ENCODE results near the gene ALOX15B.
"Not testable (repeated sequence)": the region's sequence is repeated elsewhere in the genome, so short reads cannot be mapped to it uniquely, and the experiment has no call there.

Gene ALOX15B

GRCh38 chr17:8013731-8014557 lies 24.9 kb upstream of the ALOX15B start:
- DNase-seq, result no peak

GRCh38 chr17:8014558-8014850 lies 24.4 kb upstream of the ALOX15B start:
- DNase-seq, result no peak

- DNase-seq, result no peak
Measured at GRCh38 chr17:8015236-8015956, 23.5 kb upstream of the ALOX15B start.

- peak; percentile 10 for DNase-seq
Measured at GRCh38 chr17:8015957-8016631, 22.8 kb upstream of the ALOX15B start.

DNA sequence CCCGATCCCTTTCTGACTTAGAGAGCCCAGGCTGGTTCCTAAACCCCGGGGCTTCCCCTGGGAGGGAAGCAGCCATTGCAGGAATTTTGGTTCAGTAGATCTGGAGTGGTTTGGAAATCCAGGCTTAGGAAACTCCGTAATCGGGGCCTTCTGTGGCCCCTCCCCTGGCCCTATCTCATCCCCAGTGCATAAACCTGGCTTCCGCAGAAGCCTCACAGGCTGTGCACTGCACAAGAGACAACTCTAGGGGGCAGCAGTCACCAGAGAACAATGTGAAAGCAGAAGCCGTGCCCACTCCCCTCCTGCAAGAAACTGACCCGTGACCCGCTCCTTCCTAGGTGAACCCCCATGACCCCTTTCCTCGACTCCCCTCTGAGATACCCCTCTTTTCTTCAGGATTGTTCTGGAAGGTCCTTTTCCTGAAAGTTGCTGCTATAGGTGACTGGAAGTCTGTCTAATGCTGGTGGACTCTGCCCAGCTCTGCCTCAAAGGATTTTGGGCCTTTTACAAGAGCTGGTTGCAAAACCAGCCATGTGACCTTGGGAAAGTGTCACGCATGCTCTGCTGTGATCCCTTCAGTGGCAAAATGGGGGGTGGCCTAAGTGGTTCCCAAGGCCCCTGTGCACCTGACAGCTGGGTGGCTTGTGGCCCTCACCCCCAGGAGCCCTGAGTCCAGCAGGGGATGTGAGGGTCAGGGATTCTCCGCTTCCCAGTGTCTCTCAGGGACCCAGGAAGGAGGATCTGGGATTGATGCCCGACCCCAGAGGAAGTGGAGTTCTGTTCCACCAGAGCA lies 22.0 kb upstream of the ALOX15B start:
- DNase-seq, result peak; percentile 44

DNA sequence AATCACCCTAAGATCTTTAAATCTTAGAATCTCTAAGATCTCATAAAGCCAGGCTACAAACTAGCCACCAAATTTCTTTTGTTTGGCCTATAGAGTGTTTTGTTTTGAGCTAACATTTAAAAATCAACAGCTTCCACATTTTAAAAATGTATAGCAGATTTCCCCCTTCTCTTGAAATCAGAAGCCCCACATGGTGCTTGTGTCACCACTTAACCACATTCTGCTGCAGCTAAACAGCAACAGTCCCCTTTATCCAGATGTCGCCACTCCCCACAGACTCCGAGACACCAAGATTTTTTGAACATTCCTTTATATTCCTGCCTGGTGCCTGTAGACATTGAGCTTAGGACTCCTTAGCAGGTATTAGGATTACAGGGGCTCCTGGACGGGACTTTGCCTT lies 20.4 kb upstream of the ALOX15B start:
- no peak for DNase-seq

DNA sequence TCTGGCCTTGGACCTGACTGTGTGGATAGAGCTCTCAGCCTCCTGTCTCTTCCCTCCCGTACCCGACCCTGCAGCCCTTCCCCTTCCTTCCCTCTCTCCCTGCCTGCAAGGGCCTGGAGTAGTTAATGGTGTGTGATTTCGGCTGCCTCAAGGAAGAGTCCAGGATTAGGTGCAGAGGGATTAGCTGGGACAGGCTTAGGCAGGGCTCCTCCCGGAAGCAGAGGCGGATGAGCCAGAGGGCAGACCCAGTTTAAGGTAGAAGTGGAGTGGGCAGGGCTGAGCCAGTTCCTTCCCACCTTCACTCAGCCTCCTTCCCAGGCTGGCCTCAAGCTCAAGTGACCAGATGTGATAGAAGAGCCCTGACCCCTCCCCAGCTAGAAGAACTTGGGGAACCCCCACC lies 19.7 kb upstream of the ALOX15B start:
- DNase-seq, result no peak

DNA sequence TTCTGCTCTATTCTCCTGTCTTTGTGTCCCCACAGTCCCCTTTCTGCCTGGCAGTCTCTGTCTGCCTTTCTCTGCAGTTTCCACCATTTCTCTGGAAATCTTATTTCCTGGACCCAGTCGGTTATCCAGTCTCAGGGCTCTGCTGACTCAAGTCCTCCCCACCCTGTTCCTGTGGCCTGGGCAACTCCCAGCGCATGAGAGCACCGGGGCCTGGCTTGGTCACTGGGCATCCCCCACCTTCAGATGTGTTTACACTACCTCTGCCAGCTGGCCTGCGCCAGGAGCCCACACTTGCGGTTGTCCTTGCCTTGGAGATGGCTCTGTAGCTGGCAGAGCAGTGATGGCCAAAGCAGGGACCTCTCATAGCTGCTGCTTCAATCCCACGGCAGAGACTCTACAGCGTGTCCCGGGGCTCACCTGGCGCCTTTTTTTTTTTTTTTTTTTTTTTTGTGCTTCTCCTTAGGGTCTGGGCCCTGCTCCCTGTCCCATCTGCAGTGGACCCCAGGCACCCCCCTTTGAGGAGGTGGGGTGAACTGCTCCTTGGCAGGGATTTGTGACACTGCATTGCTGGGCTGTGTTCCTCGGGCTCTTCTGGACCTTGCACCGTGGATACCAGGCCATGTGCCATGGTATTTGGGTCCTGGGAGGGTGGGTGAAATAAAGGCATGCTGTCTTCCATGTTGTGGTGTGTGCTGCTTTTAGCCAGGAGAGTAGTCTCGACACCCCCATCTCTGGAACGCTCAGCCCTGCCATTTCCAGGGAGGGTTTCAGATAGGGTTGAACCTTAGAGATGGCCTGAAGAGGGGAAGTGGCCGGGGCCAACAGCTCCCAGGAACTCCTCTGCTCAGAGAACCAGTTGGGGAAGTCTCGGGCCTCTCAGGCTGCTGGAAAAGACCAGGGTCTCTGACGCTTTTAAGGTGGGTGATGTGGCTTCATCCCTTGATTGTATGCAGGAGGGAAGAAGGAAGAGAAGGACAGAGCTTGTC lies 18.9 kb upstream of the ALOX15B start:
- no peak for DNase-seq

- DNase-seq, result no peak
Measured at GRCh38 chr17:8020776-8021564, 17.9 kb upstream of the ALOX15B start.

DNA sequence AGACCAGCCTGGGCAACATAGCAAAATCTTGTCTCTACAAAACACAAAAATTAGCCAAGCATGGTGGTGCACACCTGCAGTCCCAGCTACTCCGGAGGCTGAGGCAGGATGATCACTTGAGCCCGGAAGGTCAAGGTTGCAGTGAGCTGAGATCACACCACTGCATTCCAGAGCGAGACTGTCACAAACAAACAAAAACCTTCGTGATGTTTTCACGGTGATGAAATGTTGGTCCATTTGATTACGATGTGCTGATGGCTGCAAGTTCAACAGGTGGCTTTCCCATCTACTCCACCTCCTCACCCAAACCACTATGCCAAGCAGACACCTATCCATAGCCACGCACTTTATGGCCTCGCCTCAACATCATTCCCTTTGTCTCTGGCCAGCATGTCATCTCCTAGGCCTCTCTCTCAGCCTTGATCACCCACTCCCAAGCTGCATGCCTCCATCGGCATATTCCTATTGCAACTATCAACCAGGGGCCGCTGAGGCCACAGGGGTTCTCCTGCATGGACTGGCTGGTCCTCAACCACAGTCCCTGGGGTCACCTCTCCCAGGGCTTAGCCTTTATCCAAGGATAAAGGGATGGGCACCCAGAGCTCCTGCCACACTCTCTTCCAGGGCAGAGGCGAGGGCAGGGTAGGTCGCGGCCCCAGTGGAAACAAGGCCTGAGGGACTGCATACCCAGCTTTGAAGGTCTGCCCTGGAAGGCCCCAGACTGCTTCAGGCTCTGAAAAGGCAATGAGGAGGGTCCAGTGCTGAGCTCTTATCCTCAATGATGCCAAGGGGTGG lies 17.1 kb upstream of the ALOX15B start:
- no peak for DNase-seq

GRCh38 chr17:8022360-8023003 lies 16.4 kb upstream of the ALOX15B start:
- no peak for DNase-seq

- DNase-seq, result not testable (repeated sequence)
Measured at GRCh38 chr17:8024161-8024560, 14.7 kb upstream of the ALOX15B start.

DNA sequence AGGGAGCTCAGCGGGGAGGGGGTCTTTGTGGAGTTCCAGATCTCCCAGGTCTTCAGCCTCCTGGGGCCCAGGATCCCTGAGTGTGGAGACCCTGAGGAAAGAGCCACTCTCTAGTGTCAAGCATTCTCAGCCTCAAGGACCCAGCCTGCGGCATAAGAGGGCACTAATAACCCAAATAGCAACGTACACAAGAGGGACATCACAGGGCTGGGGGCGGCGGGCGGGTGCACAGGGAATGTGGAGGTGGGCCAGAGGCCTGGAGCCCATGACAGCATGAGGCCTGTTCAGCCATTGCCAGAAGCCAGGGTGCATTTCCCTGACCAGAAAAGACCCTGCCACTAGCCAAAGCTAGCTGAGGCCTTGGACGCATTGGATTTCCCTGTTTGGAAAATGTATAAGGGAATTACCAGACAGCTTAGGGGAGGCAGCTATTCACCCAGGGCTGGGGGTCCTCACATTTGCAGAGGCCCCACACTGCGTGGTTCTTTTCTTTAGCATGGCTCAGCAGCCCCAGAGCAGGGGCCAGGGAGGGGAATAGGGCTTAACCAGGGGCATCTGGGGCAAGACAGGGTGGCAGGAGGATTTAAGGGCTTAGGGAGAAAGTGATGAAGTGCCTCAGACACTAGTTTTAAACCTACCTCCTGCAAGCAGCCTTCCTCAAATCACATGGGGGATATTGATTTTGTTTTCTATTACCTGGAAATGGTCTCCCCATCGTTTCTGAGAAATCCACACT lies 13.5 kb upstream of the ALOX15B start:
- no peak for DNase-seq

- no peak for DNase-seq
Measured at GRCh38 chr17:8029121-8029520, 9.7 kb upstream of the ALOX15B start.

- DNase-seq, result no peak
Measured at GRCh38 chr17:8031261-8031661, 7.6 kb upstream of the ALOX15B start.

GRCh38 chr17:8031950-8032349 lies 6.9 kb upstream of the ALOX15B start:
- no peak for DNase-seq

DNA sequence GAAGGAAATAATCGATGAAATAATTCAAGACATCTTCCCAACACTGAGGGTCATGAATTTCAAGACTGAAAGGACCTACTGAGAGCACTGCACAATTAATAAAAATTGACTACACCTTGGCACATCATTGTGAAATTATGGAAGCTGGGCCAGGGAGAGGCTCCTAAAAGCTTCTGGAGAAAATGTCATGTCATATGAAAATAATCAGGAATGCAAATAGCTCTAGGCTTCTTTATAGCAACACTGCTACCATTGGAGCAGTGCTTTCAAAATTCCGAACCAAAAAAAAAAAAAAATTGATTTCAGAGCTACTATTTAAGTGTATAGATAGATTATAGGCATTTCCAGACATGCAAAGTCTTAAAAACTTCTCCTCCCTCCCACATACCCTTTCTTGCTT lies 6.4 kb upstream of the ALOX15B start:
- no peak for DNase-seq

DNA sequence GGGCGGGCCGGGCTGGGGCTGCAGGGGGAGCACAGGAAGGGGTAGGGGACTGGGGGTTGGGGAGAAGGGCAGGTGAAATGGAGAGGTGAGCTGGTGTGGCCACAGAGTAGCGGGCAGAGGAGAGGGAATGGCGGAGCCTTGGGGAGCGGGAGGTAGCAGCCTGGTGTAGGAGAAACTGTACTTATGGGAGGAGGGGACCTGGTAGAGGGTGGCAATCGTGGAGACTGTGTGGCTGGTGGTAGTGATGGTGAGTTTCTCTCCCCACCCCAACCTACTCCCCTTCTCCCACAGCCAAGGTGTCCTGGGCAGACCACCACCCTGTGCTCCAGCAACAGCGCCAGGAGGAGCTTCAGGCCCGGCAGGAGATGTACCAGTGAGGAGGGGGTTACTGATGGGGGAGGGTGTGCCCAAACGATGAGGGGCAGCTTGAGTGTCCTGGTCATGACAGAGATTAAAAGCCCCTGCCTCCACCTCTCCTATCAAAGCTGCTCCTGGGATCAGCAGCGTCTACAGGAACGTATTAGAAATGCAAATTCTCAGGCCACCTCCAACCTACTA lies 831 bp downstream of the ALOX15B start:
- DNase-seq, result no peak
